HUES64 (cell line): ENCODE measurements around the gene HIPK1.
"Not testable (repeated sequence)": the region's sequence is repeated elsewhere in the genome, so short reads cannot be mapped to it uniquely, and the experiment has no call there.

Source experiments
- H3K27ac ChIP-seq: 2 replicates; pipeline ENCODE4 v1.7.0; 2013; ENCODE audit warnings: low read depth, low read length, inconsistent platforms
- H3K27me3 ChIP-seq: 2 replicates; pipeline ENCODE4 v1.6.1; 2013; ENCODE audit warnings: mild to moderate bottlenecking, low read length; ENCODE audit not compliant: insufficient read depth
- H3K36me3 ChIP-seq: 2 replicates; pipeline ENCODE4 v1.6.1; 2013; ENCODE audit warnings: mild to moderate bottlenecking, low read length; ENCODE audit not compliant: insufficient read depth
- H3K4me1 ChIP-seq: 2 replicates; pipeline ENCODE4 v1.6.1; 2013; ENCODE audit warnings: mild to moderate bottlenecking, low read length, moderate library complexity; ENCODE audit not compliant: insufficient read depth
- H3K4me3 ChIP-seq: 2 replicates; pipeline ENCODE4 v1.5.1; 2013; ENCODE audit warnings: mild to moderate bottlenecking, low read length, moderate library complexity
- H3K9ac ChIP-seq: 2 replicates; pipeline ENCODE4 v1.6.1; 2013; ENCODE audit warnings: mild to moderate bottlenecking, low read depth, low read length
- H3K9me3 ChIP-seq: 2 replicates; pipeline ENCODE4 v1.6.1; 2013; ENCODE audit warnings: low read depth, low read length; ENCODE audit not compliant: insufficient read depth
- WGBS: fragments of 150-250, 120-280 bp; methylation state at CpG from one replicate; pipeline ENCODE4 v1.1.7; 2013; ENCODE audit warnings: missing lambda C conversion rate; 5-methylcytosine and 5-hydroxymethylcytosine counted together

Gene HIPK1

DNA sequence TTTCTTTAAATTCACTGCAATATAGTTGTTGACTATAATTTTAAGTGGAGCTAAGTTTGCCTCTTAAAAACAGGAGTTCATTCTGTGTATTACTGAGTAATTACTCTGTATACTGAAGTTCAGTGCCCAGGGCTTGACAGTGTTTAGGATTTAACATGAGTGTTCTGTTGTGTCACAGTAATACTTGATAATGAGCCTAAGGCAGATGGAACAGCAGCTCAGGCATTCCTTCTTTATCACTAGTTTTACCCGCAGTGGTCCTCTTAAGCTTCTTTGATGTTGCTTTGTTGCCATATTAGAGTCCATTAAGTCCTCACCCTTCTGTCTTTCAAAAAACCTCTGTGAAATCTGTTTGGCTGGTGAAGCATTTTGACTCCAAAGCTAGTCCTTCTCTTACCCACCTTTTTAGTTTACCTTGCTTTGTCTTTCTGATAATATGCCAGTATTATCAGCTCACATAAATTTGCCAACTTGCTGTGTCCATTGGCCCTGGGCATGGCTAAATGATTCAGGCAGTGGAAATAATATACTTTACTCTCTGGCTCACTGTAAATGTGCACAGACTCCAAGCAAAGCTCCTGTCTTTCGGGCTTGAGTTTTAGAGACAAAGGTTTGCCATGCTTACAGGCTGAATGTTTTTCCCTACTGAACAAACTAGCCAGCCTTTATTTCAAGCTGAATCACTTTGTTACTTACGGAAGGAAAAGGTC, 17.7 kb downstream of the HIPK1 start:
- H3K27me3 ChIP-seq = no peaks in the 10 kb centered on the region
- 68% methylated on average over 3 of the region's 3 CpGs for WGBS
- H3K9me3 ChIP-seq = no peaks in the 10 kb centered on the region
- peaks cover 23% of the 10 kb centered on the region for H3K4me1 ChIP-seq
- H3K36me3 ChIP-seq = peaks cover 18% of the 10 kb centered on the region
- no peak overlapping the region for H3K4me3 ChIP-seq
- H3K9ac ChIP-seq = peak overlapping the region; percentile 19; the same call in 1 of the 2 replicates
- H3K27ac ChIP-seq = no peak overlapping the region

DNA sequence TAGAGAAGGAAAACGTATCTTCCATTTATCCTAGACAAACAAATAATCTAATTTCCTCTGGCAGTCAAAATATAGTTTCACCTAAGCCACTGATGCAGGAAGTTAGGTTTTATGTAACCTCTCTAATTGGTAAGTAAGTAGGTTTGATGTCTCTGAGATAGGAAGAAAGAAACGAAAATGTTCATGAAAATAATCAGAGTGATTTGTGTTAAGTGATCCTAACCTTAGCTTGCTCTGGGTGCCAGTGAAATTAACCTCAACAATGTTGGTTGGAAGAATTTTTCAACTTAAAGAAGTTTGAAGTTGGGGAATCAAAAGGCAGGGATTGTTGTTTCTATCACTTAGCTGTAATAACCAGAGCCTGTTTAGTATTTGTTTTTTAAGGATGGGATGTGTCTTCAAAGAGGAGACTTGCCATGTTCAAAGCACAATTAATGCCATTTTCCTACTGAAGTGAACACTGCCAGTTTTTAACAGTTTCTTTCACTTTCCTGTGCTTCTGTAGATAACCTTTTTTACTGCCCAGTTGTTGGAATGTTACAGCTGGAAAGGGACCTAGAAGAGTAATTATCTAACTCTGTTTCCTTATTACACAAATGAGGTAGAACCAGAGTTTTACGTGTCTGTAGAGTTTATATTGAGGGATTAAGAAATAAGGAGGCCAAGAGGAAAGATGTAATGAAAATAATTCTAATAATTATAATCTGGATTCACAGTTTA, 18.4 kb downstream of the HIPK1 start:
- no peak overlapping the region for H3K4me3 ChIP-seq
- no peak overlapping the region for H3K27ac ChIP-seq
- peaks cover 23% of the 10 kb centered on the region for H3K4me1 ChIP-seq
- no peaks in the 10 kb centered on the region for H3K9me3 ChIP-seq
- H3K36me3 ChIP-seq = peaks cover 14% of the 10 kb centered on the region
- no peaks in the 10 kb centered on the region for H3K27me3 ChIP-seq
- 78% methylated on average over 1 of the region's 3 CpGs for WGBS
- H3K9ac ChIP-seq = peak overlapping the region; percentile 19; the same call in 1 of the 2 replicates

- not testable (repeated sequence) for H3K4me3 ChIP-seq, H3K36me3 ChIP-seq, H3K9me3 ChIP-seq, H3K27me3 ChIP-seq, H3K27ac ChIP-seq, H3K9ac ChIP-seq
- WGBS = 94% methylated on average over 4 of the region's 4 CpGs
- peaks cover 23% of the 10 kb centered on the region for H3K4me1 ChIP-seq
These were observed 19.0 kb downstream of the HIPK1 start for GRCh38 chr1:113948151-113948550.

GRCh38 chr1:113949007-113949406, 19.9 kb downstream of the HIPK1 start:
- WGBS = 93% methylated on average over 5 of the region's 5 CpGs
- Histone ChIP-seq H3K36me3 (0 out of 2 replicates have a peak, but pooled peaks cover 5% of the 10 kb centered on the region), H3K4me3 (no peak overlapping the region), H3K27me3 (no peaks in the 10 kb centered on the region), H3K9me3 (no peaks in the 10 kb centered on the region), H3K4me1 (peaks cover 23% of the 10 kb centered on the region), H3K9ac (no peak overlapping the region), H3K27ac (no peak overlapping the region)

GRCh38 chr1:113950908-113951307, 21.8 kb downstream of the HIPK1 start:
- Histone ChIP-seq H3K4me1 (peaks cover 23% of the 10 kb centered on the region), H3K27ac (no peak overlapping the region), H3K9me3 (no peaks in the 10 kb centered on the region), H3K27me3 (no peaks in the 10 kb centered on the region), H3K36me3 (peaks cover 23% of the 10 kb centered on the region), H3K4me3 (no peak overlapping the region), H3K9ac (no peak overlapping the region)
- no CpG with 5 or more reads among the region's 1 CpG for WGBS

DNA sequence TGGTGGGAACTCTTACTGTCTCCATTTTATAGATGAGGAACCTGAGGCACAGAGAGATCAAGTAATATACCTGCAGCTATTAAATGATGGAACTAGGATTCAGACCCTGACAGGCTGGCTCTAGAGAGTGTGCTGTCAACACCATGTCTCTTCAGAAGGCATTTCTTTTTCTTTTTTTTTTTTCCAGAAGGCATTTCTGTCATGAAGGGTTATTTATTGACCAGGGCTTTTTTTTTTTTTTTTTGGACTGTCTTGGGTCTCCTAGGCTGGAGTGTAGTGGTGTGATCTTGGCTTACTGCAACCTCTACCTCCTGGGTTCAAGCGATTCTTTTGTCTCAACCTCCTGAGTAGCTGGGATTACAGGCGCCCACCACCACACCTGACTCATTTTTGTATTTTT, 22.6 kb downstream of the HIPK1 start:
- WGBS = 84% methylated on average over 2 of the region's 2 CpGs
- H3K4me3 ChIP-seq = no peak overlapping the region
- H3K4me1 ChIP-seq = peaks cover 15% of the 10 kb centered on the region
- H3K27me3 ChIP-seq = no peaks in the 10 kb centered on the region
- no peaks in the 10 kb centered on the region for H3K9me3 ChIP-seq
- no peak overlapping the region for H3K9ac ChIP-seq
- H3K36me3 ChIP-seq = peaks cover 28% of the 10 kb centered on the region
- no peak overlapping the region for H3K27ac ChIP-seq

DNA sequence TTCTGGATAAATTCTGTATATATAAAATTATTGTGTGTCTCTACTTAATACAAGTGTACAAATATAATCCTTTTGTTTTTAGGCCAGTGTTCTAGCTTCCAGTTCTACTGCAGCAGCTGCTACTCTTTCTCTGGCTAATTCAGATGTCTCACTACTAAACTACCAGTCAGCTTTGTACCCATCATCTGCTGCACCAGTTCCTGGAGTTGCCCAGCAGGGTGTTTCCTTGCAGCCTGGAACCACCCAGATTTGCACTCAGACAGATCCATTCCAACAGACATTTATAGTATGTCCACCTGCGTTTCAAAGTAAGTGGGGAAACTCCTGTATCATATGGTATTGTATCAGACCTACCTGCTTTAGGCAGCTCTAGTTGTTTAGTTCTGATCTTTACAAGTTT, 28.9 kb downstream of the HIPK1 start:
- H3K9me3 ChIP-seq = no peaks in the 10 kb centered on the region
- H3K4me1 ChIP-seq = no peaks in the 10 kb centered on the region
- WGBS = no CpG with 5 or more reads among the region's 1 CpG
- H3K36me3 ChIP-seq = peaks cover 78% of the 10 kb centered on the region
- H3K4me3 ChIP-seq = no peak overlapping the region
- no peaks in the 10 kb centered on the region for H3K27me3 ChIP-seq
- no peak overlapping the region for H3K27ac ChIP-seq
- no peak overlapping the region for H3K9ac ChIP-seq

- Histone ChIP-seq H3K4me3 (no peak overlapping the region), H3K27ac (no peak overlapping the region), H3K9me3 (no peaks in the 10 kb centered on the region), H3K4me1 (no peaks in the 10 kb centered on the region), H3K36me3 (peaks cover 83% of the 10 kb centered on the region), H3K27me3 (no peaks in the 10 kb centered on the region), H3K9ac (no peak overlapping the region)
- no CpG with 5 or more reads among the region's 1 CpG for WGBS
These were observed 29.6 kb downstream of the HIPK1 start for GRCh38 chr1:113958691-113959090.

DNA sequence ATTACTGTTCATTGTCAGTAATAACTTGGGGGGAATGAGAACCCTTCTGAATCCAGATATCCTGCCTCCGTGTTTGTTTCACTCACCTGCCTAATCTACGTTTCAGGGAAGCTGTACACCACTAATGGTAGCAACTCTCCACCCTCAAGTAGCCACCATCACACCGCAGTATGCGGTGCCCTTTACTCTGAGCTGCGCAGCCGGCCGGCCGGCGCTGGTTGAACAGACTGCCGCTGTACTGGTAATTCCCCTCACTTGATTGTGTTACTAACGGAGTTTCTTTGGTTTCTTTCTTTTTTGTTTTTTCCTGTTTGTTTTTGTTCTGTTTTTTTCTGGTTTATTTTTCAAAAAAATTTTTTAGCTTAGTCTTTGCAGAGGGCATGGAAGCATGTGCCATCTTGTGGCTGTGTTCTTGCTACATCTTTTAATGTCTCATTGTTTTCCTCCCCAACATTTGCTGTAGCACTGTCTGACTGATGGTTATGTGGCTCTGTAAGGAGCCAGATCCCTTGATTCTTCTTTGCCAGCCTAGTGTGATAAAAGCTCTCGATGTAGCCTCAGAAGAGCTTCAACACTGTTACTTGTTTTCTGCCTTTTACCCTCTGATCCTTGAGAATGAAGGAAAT, 34.3 kb downstream of the HIPK1 start:
- no peak overlapping the region for H3K9ac ChIP-seq
- 95% methylated on average over 12 of the region's 12 CpGs for WGBS
- H3K4me3 ChIP-seq = no peak overlapping the region
- H3K9me3 ChIP-seq = 0 out of 2 replicates have a peak, but pooled peaks cover 3% of the 10 kb centered on the region
- H3K4me1 ChIP-seq = peaks cover 10% of the 10 kb centered on the region
- H3K36me3 ChIP-seq = peaks cover 86% of the 10 kb centered on the region
- H3K27me3 ChIP-seq = no peaks in the 10 kb centered on the region
- H3K27ac ChIP-seq = no peak overlapping the region

GRCh38 chr1:113965703-113966412, 36.7 kb downstream of the HIPK1 start:
- Histone ChIP-seq H3K9me3 (0 out of 2 replicates have a peak, but pooled peaks cover 3% of the 10 kb centered on the region), H3K4me1 (peaks cover 10% of the 10 kb centered on the region), H3K4me3 (no peak overlapping the region), H3K9ac (no peak overlapping the region), H3K36me3 (peaks cover 89% of the 10 kb centered on the region), H3K27ac (no peak overlapping the region), H3K27me3 (no peaks in the 10 kb centered on the region)
- 97% methylated on average over 3 of the region's 4 CpGs for WGBS

DNA sequence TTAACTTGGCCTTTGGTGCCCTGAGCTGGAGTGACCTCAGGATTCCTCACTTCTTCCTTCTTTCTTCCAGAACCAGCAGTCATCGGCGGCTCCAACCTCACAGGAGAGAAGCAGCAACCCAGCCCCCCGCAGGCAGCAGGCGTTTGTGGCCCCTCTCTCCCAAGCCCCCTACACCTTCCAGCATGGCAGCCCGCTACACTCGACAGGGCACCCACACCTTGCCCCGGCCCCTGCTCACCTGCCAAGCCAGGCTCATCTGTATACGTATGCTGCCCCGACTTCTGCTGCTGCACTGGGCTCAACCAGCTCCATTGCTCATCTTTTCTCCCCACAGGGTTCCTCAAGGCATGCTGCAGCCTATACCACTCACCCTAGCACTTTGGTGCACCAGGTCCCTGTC, 43.8 kb downstream of the HIPK1 start:
- Histone ChIP-seq H3K9me3 (no peaks in the 10 kb centered on the region), H3K27ac (no peak overlapping the region), H3K9ac (no peak overlapping the region), H3K36me3 (peaks cover 72% of the 10 kb centered on the region), H3K4me3 (no peak overlapping the region), H3K27me3 (no peaks in the 10 kb centered on the region), H3K4me1 (peaks cover 35% of the 10 kb centered on the region)
- 85% methylated on average over 9 of the region's 9 CpGs for WGBS
